Measurements from ENCODE around the gene ZNF277.
"Not testable (repeated sequence)": the region's sequence is repeated elsewhere in the genome, so short reads cannot be mapped to it uniquely, and the experiment has no call there.

DNA sequence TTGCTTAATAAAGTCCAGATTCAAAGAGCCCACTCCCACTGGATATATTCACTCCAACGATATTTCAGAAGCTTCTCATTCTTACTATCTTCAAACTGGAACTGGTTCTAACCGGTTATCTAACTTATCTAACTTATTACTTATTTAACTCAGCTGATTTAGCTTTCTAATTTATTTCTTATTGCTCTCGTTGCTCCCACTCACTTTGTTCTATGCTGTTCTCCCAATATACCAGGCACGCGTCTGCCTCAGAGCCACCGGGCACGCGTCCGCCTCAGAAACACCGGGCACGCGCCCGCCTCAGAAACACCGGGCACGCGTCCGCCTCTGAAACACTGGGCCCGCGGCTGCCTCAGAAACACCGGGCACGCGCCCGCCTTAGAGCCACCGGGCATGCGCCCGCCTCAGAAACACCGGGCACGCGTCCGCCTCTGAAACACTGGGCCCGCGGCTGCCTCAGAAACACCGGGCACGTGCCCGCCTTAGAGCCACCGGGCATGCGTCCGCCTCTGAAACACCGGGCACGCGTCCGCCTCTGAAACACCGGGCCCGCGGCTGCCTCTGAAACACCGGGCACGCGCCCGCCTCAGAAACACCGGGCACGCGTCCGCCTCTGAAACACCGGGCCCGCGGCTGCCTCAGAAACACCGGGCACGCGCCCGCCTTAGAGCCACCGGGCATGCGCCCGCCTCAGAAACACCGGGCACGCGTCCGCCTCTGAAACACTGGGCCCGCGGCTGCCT lies 184.8 kb downstream of the ZNF277 start:
- TF ChIP-seq, protein P1, sequence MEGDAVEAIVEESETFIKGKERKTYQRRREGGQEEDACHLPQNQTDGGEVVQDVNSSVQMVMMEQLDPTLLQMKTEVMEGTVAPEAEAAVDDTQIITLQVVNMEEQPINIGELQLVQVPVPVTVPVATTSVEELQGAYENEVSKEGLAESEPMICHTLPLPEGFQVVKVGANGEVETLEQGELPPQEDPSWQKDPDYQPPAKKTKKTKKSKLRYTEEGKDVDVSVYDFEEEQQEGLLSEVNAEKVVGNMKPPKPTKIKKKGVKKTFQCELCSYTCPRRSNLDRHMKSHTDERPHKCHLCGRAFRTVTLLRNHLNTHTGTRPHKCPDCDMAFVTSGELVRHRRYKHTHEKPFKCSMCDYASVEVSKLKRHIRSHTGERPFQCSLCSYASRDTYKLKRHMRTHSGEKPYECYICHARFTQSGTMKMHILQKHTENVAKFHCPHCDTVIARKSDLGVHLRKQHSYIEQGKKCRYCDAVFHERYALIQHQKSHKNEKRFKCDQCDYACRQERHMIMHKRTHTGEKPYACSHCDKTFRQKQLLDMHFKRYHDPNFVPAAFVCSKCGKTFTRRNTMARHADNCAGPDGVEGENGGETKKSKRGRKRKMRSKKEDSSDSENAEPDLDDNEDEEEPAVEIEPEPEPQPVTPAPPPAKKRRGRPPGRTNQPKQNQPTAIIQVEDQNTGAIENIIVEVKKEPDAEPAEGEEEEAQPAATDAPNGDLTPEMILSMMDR (optimal IDR thresholded peaks at IDR 0.05 in 1 of 3, IDR thresholded peaks at IDR 0.05 in 1 of 3, conservative IDR thresholded peaks at IDR 0.05 in 1 of 3; ENCODE audit: extremely low read depth in 1 of 3, insufficient read depth in 2 of 3, low read length in 3 of 3) = not testable (repeated sequence)
- TF ChIP-seq EZH2 (IDR thresholded peaks at IDR 0.05; ENCODE audit: low read length) = not testable (repeated sequence)
